Measurements from ENCODE around the gene STH.

DNA sequence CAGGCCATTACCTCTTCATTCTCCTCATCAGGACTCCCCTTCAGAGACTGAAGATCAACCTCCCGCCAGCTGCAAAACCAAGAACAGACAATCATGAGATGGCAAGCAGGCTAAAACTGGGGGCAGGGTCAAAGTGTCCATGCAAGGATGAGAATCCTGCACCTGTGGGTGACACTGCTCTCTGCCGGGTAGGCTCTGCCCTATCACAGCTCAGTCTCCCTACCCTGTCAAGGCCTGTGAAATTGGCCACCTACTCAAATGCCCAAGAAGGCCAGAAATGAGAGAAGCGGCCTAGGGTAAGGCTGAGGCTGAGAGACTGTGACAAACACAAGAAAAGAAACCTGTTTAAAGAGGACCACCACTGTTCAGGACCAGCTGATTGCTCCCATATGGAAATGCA, 34.3 kb downstream of the STH start:
- TF ChIP-seq, protein P1, sequence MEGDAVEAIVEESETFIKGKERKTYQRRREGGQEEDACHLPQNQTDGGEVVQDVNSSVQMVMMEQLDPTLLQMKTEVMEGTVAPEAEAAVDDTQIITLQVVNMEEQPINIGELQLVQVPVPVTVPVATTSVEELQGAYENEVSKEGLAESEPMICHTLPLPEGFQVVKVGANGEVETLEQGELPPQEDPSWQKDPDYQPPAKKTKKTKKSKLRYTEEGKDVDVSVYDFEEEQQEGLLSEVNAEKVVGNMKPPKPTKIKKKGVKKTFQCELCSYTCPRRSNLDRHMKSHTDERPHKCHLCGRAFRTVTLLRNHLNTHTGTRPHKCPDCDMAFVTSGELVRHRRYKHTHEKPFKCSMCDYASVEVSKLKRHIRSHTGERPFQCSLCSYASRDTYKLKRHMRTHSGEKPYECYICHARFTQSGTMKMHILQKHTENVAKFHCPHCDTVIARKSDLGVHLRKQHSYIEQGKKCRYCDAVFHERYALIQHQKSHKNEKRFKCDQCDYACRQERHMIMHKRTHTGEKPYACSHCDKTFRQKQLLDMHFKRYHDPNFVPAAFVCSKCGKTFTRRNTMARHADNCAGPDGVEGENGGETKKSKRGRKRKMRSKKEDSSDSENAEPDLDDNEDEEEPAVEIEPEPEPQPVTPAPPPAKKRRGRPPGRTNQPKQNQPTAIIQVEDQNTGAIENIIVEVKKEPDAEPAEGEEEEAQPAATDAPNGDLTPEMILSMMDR (IDR thresholded peaks at IDR 0.05): no peak
- TF ChIP-seq POLR2AphosphoS5 (IDR thresholded peaks at IDR 0.05; ENCODE audit: low read depth, low read length) (no peak), SIN3A (IDR thresholded peaks at IDR 0.05; ENCODE audit: borderline replicate concordance, insufficient read depth, low read depth, low read length) (no peak)
- TF ChIP-seq, protein P2, sequence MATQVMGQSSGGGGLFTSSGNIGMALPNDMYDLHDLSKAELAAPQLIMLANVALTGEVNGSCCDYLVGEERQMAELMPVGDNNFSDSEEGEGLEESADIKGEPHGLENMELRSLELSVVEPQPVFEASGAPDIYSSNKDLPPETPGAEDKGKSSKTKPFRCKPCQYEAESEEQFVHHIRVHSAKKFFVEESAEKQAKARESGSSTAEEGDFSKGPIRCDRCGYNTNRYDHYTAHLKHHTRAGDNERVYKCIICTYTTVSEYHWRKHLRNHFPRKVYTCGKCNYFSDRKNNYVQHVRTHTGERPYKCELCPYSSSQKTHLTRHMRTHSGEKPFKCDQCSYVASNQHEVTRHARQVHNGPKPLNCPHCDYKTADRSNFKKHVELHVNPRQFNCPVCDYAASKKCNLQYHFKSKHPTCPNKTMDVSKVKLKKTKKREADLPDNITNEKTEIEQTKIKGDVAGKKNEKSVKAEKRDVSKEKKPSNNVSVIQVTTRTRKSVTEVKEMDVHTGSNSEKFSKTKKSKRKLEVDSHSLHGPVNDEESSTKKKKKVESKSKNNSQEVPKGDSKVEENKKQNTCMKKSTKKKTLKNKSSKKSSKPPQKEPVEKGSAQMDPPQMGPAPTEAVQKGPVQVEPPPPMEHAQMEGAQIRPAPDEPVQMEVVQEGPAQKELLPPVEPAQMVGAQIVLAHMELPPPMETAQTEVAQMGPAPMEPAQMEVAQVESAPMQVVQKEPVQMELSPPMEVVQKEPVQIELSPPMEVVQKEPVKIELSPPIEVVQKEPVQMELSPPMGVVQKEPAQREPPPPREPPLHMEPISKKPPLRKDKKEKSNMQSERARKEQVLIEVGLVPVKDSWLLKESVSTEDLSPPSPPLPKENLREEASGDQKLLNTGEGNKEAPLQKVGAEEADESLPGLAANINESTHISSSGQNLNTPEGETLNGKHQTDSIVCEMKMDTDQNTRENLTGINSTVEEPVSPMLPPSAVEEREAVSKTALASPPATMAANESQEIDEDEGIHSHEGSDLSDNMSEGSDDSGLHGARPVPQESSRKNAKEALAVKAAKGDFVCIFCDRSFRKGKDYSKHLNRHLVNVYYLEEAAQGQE (IDR thresholded peaks at IDR 0.05; ENCODE audit: insufficient read depth in 1 of 2, low read depth in 2 of 2, low read length in 1 of 2): no peak
